Measurements from ENCODE around the gene SPACA7. TPM values are rescaled to one million over a fixed set of nuclear protein-coding genes. Genes with fewer than 3 reads are reported as not detected.

SPACA7 gene
- total and polyA plus RNA-seq, 7 donors: not detected

DNA sequence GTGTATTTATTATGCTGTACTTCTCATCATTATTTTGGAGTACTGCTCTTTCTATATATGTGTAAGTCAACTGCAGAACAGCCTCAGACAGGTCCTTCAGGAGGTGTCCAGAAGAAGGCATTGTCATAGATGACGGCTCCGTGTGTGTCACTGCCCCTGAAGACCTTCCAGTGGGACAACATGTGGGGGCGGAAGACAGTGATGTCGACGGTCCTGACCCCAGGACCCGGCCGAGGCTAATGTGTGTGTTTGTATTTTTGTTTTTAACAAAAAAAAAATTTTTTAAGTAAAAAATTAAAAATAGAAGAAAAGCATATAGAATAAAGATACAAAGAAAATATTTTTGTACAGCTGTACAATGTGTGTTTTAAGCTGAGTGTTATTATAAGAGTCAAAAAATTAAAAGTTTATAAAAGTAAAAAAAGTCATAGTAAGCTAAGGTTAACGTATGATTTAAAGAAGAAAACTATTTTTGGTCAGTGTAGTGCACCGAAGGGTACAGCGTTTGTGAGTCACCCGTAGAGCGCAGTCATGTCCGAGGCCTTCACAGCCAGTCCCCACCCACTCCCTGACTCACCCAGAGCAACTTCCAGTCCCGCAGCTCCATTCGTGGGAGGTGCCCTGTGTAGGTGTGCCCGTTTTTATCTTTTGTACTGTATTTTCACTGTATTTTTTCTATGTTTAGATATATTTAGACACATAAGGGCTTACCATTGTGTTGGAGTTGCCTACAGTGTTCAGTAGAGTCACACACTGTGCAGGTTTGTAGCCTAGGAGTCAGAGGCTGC lies 42.2 kb upstream of the SPACA7 start:
- Histone ChIP-seq H3K4me3 (no peak overlapping the region), H3K27ac (no peak overlapping the region), H3K27me3 (ENCODE audit: insufficient read depth in 3 of 3, low read length in 2 of 3) (peaks cover 0 to 41% (median 11%) of the 10 kb centered on the region in 3 donors), H3K9me3 (peaks cover 3% of the 10 kb centered on the region), H3K4me1 (no peaks in the 10 kb centered on the region), H3K36me3 (ENCODE audit: insufficient read depth in 1 of 2, low read depth in 1 of 2) (no peaks in the 10 kb centered on the region)
- TF ChIP-seq, protein P1, sequence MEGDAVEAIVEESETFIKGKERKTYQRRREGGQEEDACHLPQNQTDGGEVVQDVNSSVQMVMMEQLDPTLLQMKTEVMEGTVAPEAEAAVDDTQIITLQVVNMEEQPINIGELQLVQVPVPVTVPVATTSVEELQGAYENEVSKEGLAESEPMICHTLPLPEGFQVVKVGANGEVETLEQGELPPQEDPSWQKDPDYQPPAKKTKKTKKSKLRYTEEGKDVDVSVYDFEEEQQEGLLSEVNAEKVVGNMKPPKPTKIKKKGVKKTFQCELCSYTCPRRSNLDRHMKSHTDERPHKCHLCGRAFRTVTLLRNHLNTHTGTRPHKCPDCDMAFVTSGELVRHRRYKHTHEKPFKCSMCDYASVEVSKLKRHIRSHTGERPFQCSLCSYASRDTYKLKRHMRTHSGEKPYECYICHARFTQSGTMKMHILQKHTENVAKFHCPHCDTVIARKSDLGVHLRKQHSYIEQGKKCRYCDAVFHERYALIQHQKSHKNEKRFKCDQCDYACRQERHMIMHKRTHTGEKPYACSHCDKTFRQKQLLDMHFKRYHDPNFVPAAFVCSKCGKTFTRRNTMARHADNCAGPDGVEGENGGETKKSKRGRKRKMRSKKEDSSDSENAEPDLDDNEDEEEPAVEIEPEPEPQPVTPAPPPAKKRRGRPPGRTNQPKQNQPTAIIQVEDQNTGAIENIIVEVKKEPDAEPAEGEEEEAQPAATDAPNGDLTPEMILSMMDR (IDR thresholded peaks at IDR 0.05): no peak
- intact Hi-C loops (cut with DNase I): no loop called here
- DNase-seq (no peak), ATAC-seq (no peak)
- WGBS, 3 donors: 75 to 81% (median 80%) methylated on average over 16 of the region's 16 CpGs

DNA sequence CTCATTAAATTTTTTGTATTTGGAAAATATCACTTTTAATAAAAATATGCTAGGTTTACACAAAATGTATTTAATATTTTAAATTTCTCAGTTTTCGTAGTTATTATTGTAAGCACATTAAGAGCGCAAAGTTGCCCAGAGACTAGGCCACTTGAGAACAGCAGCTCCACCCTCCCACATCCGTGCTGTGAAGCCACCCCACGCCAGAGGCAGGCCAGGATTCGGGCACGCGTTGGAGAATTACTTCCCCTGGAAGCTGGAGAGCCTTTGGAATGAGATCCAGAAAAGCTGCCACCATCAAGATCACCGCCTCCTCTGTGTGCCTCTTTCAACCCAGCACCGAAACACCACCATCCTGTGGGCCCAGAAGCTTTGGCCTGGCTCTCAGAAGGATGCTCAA lies 41.0 kb upstream of the SPACA7 start:
- 55 to 79% (median 69%) methylated on average over 9 of the region's 9 CpGs for WGBS, 3 donors
- intact Hi-C loops (cut with DNase I): no loop called here
- TF ChIP-seq, protein P1 (IDR thresholded peaks at IDR 0.05): no peak
- Histone ChIP-seq H3K27me3 (ENCODE audit: insufficient read depth in 3 of 3, low read length in 2 of 3) (peaks cover 0 to 38% (median 11%) of the 10 kb centered on the region in 3 donors), H3K9me3 (peaks cover 3% of the 10 kb centered on the region), H3K27ac (no peak overlapping the region), H3K36me3 (ENCODE audit: insufficient read depth in 1 of 2, low read depth in 1 of 2) (no peaks in the 10 kb centered on the region), H3K4me1 (no peaks in the 10 kb centered on the region), H3K4me3 (no peak overlapping the region)
- ATAC-seq: no peak
- DNase-seq: no peak

DNA sequence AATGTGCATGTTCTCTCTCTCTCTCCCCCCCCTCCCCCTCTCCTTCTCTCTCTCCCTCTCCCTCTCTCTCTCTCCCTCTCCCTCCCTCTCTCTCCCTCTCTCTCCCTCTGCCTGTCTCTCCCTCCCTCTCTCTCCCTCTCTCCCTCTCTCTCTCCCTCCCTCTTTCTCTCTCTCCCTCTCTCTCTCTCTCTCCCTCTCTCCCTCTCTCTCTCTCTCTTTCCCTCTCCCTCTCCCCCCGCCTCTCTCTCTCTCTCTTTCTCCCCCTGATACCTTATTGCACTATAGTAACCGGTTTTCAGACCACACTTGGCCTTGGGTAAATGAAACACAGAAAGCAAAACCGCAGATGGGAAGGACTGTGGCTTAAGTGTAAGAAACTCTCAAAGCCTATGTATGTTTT lies 34.7 kb upstream of the SPACA7 start:
- WGBS, 3 donors: 52 to 61% (median 57%) methylated on average over 2 to 3 of the region's 3 CpGs
- Histone ChIP-seq H3K4me3 (no peak overlapping the region), H3K27ac (no peak overlapping the region), H3K36me3 (ENCODE audit: insufficient read depth in 1 of 2, low read depth in 1 of 2) (no peaks in the 10 kb centered on the region), H3K9me3 (peaks cover 3% of the 10 kb centered on the region), H3K27me3 (ENCODE audit: insufficient read depth in 3 of 3, low read length in 2 of 3) (peaks cover 0 to 30% (median 5%) of the 10 kb centered on the region in 3 donors), H3K4me1 (no peaks in the 10 kb centered on the region)
- intact Hi-C loops (cut with DNase I): no loop called here
- ATAC-seq: no peak
- DNase-seq: no peak
- TF ChIP-seq, protein P1 (IDR thresholded peaks at IDR 0.05): no peak

DNA sequence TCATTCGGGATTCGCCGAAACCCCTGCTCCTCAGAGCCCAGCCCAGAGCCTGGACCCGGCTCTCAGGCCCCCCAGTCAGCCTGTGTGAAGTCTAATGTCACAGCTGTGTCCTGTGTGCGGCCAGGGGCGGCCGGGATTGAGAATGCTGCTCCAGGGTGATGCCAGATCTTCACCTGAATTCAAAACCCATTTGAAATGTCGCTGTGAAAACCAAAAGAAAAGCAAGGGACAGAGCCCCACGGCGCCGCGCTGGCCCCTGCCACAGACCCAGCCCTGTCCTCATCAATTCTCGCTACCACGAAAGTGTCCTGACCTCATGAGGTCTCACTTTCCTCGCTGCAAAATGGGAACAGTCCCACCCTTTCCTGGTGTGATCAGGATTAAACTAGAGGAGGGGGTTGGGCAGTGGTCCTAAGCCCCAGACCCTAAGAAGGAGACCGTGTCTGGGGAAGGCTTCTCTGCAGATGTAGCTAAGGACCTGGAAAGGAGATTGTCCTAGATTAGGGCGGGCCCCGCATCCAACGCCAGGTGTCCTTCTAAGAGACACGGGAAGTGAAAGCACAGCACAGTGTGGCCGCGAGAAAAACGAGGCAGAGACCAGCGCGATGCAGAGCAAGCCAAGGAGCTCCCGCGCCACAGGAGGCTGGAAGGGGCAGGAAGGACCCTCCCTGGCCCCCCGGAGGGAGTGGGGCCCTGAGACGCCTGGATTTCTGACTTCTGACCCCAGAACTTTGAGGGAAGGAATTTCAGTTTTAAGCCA lies 34.0 kb upstream of the SPACA7 start:
- Histone ChIP-seq H3K27ac (no peak overlapping the region), H3K9me3 (no peaks in the 10 kb centered on the region), H3K36me3 (ENCODE audit: insufficient read depth in 1 of 2, low read depth in 1 of 2) (no peaks in the 10 kb centered on the region), H3K27me3 (ENCODE audit: insufficient read depth in 3 of 3, low read length in 2 of 3) (peaks cover 0 to 33% (median 5%) of the 10 kb centered on the region in 3 donors), H3K4me1 (no peaks in the 10 kb centered on the region), H3K4me3 (no peak overlapping the region)
- no peak for DNase-seq
- intact Hi-C loops (cut with DNase I): no loop called here
- no peak for ATAC-seq
- WGBS, 3 donors: 58 to 71% (median 68%) methylated on average over 29 of the region's 29 CpGs
- TF ChIP-seq, protein P1 (IDR thresholded peaks at IDR 0.05): no peak

All from psoas muscle (tissue), 8 donors.